TTC549 (cell line): ENCODE data around the gene ZACN.
"Not testable (repeated sequence)": the region's sequence is repeated elsewhere in the genome, so short reads cannot be mapped to it uniquely, and the experiment has no call there.

Experiments
- FAIRE-seq: peaks from 2 replicates; lab custom pipeline; 2012; peaks lifted over from hg19 to GRCh38; lab: Jason Lieb, UNC

Gene ZACN

DNA sequence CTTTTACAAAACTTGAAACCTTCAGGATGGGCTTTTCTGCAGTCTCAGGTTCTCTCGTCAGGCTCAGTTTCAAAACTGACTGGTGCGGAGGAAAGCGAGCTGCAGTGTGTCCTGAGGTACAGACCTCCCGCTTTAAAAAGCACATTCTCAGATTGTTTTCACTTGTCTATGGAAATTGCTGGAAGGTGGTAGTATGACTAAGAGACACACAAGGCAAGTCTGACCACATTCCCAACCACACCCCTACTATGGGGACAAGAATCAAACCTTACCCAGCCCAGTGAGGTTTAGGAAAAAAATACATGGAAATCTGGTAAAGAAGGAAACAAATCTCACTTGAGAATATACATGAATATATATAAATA is 24.9 kb upstream of the ZACN start:
- FAIRE-seq = no peak

DNA sequence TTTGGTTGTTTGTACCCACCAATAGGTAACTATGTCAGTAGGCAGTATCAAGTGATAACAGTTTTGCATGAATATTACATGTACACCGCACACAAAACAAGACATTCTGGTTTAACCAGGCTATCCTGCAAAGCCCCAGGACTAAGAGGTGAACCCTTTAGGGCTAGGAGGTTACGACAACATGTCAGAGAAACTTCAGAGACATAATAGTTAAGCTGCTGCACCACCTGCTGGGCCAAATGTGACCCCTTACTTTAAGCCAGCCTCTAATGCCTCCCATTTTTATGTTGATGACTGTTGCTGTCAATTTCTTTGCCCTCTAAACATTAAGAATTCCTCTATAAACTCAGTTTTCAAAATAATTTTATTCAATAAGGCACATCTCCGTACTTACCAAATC is 22.1 kb upstream of the ZACN start:
- FAIRE-seq = no peak

DNA sequence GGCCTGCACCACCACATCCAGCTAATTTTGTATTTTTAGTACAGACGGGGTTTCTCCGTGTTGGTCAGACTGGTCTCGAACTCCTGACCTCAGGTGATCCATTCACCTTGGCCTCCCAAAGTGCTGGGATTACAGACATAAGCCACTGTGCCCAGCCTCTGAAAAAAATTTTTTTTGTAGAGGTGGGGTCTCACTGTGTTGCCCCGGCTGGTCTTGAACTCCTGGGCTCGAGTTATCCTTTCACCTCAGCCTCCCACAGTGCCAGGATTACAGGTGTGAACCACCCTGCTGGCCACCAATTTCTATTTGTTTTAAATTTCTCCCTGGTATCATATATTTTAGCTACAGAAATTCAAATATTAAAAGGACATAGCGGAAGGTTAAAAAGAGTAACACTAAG is 20.7 kb upstream of the ZACN start:
- not testable (repeated sequence) for FAIRE-seq

DNA sequence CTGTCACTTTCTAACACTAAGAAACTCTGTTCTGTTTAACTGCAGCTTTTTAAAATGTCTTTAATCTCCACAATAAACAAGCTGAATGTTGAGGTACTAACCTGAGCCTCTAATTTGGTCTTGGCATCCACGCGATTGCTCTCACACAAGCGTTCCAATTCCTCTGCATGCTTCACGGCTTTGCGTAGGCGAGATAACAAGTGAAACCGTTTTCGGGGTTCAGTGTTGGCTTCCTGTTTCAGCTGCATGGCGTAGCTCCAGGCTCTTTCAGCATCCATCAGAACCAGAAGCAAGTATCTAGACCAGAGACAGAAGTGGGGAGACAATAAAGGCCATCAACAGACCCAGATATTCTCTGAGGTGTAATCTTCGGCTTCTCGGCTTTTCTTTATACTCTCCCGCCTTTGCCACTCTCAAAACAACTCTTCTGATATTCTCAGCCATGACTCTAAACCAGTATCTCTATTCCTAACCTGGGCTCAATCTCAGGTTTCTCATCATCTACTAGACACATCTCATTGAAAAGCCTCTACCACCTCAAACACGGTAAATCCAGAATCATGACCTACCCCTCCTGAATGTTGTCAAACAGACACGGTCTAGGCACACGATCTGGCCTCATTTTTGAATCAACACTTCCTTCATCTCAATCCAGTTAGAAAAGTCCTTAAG is 15.0 kb upstream of the ZACN start:
- no peak for FAIRE-seq

DNA sequence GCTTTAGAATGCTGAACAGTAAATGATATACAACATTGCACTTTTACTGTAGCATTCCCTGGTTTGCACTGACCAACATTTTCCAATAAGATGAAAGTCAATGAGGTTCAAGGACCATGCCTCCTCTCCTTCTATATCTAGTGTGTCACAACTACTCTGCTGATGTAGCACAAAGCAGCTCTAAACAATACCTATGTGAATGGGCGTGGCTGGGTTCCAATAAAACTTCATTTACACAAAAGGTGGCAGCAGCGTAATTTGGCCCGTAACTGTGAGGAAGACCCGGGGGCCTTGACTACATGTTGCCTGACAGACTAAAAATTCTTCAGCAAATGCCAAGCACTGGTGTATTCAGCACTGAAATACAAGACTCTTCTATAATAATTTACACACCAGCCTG is 13.2 kb upstream of the ZACN start:
- no peak for FAIRE-seq

DNA sequence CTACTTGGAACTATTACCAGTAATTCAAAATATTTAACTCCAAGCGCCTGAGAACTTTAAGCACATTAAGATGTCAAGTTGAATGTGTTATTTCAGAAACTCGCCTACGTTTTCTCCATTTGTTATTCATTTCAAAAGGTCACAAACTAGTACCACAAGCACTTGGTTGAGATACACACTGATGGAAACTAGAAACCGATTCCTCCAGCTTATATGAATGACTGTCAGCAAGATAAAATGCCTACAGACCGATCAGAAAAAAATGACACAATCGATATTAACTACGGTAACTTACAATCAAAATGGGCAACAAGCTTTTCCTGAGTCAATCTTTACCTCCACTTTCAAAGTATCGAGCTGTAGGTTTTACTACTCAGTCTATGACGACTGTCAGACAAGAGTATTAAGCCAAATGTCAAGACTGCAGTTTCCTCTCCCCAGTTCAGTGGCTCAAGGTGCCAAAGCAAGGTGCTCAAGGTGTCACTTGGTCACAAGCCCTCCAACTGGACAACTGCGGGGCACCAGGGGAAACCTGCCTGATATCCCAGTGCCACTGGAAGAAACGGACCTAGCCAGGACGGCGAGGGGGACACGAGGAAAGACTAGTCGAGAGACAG is 7.3 kb upstream of the ZACN start:
- no peak for FAIRE-seq

DNA sequence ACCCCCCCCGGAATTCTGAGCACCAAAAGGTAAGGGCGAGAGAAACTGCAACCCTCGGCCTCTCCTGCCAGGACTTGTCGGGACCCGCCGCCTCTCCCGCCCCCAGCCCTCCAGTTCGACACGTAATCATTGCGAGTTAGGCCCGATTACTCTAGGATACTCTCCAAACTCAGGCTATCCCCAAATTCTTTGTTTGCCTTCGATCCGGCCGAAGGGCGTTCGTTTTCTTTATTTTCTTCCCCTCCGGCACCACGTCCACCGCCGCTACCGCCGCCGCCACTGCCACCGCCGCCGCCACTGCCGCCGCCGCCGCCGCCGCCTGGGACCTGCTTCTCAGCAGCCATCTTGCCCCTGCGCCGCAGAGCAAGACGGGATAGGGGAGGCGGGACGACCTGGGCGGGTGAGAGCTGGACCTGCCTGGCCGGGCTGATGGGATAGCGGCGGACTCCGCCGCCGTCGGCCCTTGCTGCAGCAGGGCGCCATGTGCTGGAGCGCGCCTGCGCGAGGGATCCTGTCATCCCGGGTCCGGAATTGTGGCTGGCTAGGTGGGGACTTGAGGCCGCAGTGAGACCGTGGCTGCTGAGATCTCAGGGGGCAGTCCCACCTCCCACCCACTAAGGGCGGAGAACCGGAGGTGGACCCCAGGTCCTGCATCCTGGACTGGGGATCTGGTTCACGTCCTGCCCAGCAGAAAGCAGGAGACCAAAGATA is 6.7 kb upstream of the ZACN start, which contains the start of gene SRP68:
Gene SRP68, minus strand, starts transcription at position 370 of the 711 bp plus-strand sequence. Its CDS starts 26 bp downstream, at position 344.
- no peak for FAIRE-seq

DNA sequence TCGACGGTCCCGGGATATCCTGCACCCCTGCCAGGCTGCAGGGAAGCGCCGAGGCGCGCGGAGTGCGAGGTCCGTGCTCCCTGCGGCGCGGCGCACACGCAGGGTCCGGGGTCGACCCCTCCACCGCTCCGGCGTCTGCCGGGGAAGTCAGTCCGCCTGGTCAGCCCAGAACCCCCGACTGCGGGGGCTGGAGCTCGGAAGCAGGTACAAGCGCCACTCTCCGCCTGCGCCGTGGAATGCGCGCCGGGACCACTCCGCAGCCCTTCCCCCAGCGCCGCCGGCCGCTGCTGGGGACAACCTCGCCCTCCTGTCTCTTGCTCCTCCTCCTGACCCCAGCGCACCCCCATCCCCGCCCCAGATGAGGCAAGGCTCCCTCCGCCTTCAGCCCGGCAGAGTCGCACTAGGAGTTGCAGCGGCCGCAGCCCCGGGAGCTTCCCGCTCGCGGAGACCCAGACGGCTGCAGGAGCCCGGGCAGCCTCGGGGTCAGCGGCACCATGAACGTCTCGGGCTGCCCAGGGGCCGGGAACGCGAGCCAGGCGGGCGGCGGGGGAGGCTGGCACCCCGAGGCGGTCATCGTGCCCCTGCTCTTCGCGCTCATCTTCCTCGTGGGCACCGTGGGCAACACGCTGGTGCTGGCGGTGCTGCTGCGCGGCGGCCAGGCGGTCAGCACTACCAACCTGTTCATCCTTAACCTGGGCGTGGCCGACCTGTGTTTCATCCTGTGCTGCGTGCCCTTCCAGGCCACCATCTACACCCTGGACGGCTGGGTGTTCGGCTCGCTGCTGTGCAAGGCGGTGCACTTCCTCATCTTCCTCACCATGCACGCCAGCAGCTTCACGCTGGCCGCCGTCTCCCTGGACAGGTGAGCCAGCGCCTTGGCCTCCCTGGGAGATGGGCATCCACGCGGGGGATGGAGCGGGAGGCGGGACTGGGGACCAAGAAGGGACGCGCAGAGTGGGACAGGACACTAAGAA is 4.3 kb upstream of the ZACN start, which contains the start of gene GALR2:
Gene GALR2, plus strand, starts transcription at position 392 of the 974 bp plus-strand sequence. Its CDS starts 103 bp downstream, at position 495.
- FAIRE-seq = no peak

DNA sequence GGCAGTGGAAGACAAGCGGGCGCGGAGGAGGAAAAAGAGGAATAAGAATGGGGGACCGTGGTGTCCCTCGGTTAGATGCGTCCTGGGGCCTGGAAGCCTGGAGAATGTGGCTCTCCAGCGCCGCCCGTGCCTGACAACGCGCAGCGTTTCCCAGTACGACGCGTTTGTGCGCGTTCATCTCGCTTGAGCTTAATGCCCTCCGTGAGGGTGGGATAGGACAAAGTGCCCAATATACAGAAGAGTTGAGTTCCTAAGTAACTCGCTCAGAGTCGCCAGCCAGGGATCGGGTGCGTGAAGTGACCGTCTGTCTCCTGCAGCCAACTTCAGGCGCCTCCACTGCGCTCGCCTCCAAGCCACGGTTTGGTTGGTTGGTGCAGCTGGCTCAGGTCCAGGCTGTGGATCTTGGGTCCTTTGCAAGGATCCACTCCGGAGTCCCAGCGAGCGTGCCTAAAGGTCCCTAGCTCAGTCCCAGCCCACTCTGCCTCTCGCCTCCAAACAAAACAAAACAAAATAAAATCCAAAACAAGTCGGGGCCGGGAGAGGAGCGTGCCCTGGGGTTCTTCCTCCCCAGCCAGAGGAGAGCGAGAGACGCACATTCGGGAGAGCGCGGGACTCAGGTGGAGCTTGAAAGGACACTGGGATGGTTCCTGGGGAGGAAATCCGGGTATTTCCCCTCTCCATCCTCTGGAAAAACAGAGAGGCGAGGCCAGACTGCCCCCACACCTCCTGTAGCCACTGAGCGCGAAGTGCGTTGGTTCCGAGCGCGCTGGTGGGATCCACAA is 3.4 kb upstream of the ZACN start:
- FAIRE-seq = no peak

DNA sequence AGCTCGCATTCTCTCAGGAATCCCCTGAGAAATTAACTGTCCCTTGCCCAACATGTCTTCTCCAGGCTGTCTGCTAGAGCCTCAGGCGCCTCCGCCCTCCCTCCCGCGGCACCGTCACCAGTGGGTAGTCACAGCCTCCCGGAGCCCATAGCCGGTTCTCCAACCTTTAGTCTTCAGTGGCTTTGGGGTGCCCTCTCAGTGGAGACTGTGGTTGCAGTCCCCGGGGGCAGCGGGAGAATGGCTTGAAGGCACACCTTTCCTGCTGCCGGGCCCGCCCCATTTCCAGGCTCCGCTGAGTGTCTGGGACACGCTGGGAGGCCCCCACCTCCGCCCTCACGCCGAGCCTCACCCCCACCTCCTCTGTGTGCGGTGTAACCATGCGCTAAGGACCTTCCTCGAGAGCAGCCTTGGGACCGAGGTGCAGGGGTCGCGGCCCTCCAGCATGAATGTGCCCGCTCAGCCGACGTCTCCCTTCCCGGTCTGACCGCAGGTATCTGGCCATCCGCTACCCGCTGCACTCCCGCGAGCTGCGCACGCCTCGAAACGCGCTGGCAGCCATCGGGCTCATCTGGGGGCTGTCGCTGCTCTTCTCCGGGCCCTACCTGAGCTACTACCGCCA is 2.7 kb upstream of the ZACN start:
- no peak for FAIRE-seq

DNA sequence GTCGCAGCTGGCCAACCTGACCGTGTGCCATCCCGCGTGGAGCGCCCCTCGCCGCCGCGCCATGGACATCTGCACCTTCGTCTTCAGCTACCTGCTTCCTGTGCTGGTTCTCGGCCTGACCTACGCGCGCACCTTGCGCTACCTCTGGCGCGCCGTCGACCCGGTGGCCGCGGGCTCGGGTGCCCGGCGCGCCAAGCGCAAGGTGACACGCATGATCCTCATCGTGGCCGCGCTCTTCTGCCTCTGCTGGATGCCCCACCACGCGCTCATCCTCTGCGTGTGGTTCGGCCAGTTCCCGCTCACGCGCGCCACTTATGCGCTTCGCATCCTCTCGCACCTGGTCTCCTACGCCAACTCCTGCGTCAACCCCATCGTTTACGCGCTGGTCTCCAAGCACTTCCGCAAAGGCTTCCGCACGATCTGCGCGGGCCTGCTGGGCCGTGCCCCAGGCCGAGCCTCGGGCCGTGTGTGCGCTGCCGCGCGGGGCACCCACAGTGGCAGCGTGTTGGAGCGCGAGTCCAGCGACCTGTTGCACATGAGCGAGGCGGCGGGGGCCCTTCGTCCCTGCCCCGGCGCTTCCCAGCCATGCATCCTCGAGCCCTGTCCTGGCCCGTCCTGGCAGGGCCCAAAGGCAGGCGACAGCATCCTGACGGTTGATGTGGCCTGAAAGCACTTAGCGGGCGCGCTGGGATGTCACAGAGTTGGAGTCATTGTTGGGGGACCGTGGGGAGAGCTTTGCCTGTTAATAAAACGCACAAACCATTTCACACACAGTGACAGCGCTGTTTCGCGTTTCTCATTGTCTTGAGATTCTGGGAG is 2.0 kb upstream of the ZACN start:
- no peak for FAIRE-seq

DNA sequence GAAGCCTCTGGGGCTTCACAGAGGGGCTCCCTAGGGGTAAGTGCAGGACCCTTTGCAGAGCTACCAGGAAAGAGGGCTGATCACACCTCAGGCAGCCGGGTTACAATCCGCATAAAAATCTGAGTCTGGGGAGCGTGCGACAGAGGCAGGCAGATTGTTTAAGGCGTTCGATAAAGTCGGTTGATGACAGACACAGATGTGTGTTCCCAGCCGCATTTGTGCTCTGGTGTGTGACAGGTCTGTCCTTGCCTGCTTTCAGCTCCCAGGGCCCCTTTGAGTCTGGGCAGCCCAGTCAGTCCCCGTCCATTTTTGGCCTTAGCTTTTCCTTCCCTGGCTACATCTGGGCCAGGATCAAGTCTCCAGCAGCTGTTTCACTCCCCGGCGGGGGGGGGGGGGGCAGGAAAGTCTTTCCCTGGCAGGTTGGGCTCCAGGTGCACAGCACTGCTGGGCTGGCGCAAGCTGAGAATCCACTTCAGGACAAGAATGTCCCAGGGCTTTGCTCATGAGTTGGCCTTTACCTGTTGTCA is 1.3 kb upstream of the ZACN start:
- FAIRE-seq = no peak

DNA sequence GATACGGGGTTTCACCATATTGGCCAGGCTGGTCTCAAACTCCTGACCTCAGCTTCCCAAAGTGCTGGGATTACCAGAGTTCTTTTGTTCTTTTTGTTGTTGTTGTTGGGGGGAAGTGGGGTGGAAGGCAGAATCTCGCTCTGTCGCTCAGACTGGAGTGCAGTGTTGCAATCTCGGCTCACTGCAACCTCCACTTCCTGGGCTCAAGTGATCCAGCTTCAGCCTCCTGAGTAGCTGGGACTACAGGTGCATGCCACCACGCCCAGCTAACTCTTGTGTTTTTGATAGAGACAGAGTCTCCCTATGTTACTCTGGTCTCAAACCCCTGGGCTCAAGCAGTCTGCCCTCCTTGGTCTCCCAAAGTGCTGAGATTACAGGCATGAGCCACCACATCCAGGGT is 612 bp upstream of the ZACN start:
- FAIRE-seq = not testable (repeated sequence)

DNA sequence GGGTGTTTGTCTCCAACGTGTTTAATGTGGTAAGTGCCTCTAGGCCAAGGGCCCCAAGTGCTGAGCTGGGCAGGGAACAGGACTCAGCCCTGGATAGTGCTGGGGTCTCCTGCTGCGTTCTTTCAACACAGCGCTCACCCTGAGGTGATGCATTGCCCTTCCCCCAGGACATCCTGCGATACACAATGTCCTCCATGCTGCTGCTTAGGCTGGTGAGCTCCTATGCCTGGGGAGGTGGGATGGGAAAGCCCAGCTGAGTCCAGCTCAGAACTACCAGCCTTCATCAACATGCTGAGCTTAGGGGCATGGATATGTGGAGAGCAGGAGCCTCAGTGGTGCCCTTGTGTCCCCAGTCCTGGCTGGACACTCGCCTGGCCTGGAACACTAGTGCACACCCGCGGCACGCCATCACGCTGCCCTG is 563 bp downstream of the ZACN start:
- FAIRE-seq = no peak

DNA sequence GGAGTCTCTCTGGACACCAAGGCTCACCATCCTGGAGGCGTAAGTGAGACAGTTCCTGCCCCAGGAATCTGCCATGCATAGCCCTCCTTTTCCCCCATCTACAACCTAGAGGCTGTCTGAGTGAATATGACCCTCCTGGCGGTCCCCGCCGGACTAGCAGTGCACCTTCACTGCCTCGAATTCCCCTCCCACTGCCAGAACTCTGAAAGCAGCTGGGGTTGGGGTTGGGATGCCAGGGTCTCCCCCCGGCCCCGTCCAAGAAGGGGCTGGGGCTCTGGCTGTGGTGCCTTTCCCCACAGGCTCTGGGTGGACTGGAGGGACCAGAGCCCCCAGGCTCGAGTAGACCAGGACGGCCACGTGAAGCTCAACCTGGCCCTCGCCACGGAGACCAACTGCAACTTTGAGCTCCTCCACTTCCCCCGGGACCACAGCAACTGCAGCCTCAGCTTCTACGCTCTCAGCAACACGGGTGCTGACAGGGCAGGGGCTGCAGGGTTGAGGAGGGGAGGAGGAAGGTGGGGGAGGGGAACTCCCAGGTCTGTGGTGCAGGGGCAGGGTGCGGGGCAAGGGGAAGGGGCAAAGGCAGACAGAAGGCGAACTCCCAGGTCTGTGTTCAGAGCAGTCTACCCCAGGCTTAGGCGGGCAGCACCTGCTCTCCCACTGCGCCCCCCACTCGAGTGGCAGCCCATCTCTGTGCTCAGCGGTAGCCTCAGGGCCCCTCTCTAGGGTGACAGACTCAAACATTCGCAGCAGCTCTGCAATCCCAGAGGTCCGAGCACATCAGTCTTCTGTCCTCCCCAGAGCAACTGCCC is 1.2 kb downstream of the ZACN start:
- no peak for FAIRE-seq

DNA sequence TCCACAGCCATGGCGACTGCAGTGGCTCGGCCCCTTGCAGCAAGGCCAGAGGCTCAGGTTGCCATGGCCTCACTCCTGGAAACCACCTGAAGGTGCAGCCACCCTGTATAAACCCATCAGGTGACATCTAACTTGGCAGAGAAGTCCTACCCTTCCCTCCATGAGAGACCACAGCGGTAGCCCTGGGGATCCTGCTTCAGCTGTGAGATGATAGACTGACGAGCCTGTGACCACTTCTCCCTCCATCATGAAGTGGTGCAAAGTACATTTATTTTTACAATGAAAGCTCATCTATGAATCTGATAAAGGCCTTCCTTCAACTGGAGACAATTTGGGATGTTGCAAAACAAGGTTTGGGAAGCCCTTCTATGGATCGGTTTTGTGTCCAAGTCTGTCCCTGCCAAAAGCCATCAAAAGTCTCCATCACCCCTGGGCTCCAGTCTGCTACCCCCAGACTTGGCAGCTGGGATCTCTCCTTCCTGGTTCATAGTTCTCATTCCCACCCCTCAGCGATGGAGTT is 1.8 kb downstream of the ZACN start:
- no peak for FAIRE-seq

DNA sequence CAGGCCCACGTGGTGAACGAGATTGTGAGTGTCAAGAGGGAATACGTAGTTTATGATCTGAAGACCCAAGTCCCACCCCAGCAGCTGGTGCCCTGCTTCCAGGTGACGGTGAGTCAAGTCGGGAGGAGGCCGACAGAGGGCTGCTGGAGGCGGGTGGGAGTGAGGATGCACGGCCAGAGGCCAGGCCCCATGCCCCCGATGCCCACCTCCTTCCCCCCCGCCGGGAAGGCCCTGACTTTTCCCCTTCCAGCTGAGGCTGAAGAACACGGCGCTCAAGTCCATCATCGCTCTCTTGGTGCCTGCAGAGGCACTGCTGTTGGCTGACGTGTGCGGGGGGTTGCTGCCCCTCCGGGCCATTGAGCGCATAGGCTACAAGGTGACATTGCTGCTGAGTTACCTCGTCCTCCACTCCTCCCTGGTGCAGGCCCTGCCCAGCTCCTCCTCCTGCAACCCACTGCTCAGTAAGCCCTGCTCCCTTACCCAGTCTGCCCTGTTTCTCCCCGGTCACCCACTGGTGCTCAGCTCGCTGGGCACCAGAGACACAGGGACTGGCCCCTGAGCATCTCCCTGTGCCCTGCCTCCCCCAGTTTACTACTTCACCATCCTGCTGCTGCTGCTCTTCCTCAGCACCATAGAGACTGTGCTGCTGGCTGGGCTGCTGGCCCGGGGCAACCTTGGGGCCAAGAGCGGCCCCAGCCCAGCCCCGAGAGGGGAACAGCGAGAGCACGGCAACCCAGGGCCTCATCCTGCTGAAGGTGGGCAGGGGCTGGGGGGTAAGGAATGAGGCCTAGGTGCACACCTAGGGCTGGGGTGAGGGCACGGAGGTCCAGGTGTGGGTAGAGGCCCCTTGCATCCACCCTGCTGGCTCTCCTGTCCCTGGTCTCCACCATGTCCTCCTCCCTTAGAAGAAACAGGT is 2.6 kb downstream of the ZACN start:
- no peak for FAIRE-seq
